Cardiac muscle cell (in vitro differentiated cells and primary cell): ENCODE data around the gene FAM107B. TPM values are rescaled to one million over a fixed set of nuclear protein-coding genes. Genes with fewer than 3 reads are reported as not detected.

Experiments used
- DNase-seq, 2 donors: peaks; one replicate each; pipeline versions ENCODE4 v3.0.0 to v3.0.0-alpha.2; 2010 to 2017; ENCODE audit warnings: low read depth in 1 of 2, low spot score in 1 of 2
- H3K27ac ChIP-seq: fragments of 200-600 bp; sonication (generic); 2 replicates; pipeline ENCODE4 v1.5.1; 2016
- H3K27me3 ChIP-seq: fragments of 200-600 bp; sonication (generic); 2 replicates; pipeline ENCODE4 v1.6.0; 2016; ENCODE audit warnings: control low read depth
- H3K36me3 ChIP-seq: fragments of 200-600 bp; sonication (generic); 2 replicates; pipeline ENCODE4 v1.5.1; 2016; ENCODE audit warnings: control low read depth
- H3K4me1 ChIP-seq: fragments of 200-600 bp; sonication (generic); 2 replicates; pipeline ENCODE4 v1.8.1; 2017; ENCODE audit warnings: low read depth, mild to moderate bottlenecking, mixed run types
- H3K4me3 ChIP-seq: fragments of 200-600 bp; sonication (generic); 2 replicates; pipeline ENCODE4 v1.5.1; 2016; ENCODE audit warnings: mild to moderate bottlenecking
- H3K9me3 ChIP-seq: fragments of 200-600 bp; sonication (generic); 2 replicates; pipeline ENCODE4 v1.5.1; 2017; ENCODE audit warnings: low read depth, mild to moderate bottlenecking, control low read depth
- CTCF ChIP-seq: IDR thresholded peaks from 2 replicates; pipeline ENCODE4 v1.5.1; 2012; ENCODE audit warnings: low read depth, mild to moderate bottlenecking, low read length
- polyA plus RNA-seq: library from polyadenylated mRNA; unstranded; fragments of >200 nt; fragmentation: Nextera tagmentation; extraction: Ambion mirVana; gene quantifications from 2 replicates; pipeline ENCODE4 v1.2.1, GENCODE V29; 2016
- total RNA-seq: library from RNA; depleted of rRNA; stranded (reverse); fragments of >200 nt; gene quantifications from 2 replicates; pipeline ENCODE4 v1.2.3, GENCODE V29; 2016

FAM107B gene
- total and polyA plus RNA-seq, 2 experiments from 2014 or later, result 6.0 to 9.6 TPM

- H3K4me3 ChIP-seq, result no peak overlapping the region
- H3K27ac ChIP-seq, result no peak overlapping the region
- no peak for TF ChIP-seq CTCF
- DNase-seq, result no peak
- H3K9me3 ChIP-seq, result no peaks in the 10 kb centered on the region
- H3K4me1 ChIP-seq, result peaks cover 9% of the 10 kb centered on the region
- no peaks in the 10 kb centered on the region for H3K27me3 ChIP-seq
- H3K36me3 ChIP-seq, result no peaks in the 10 kb centered on the region
Measured at GRCh38 chr10:14731875-14732512, 42.7 kb downstream of the FAM107B start.

- no peak for TF ChIP-seq CTCF
- H3K36me3 ChIP-seq, result no peaks in the 10 kb centered on the region
- no peak for DNase-seq
- H3K4me3 ChIP-seq, result no peak overlapping the region
- no peaks in the 10 kb centered on the region for H3K27me3 ChIP-seq
- H3K27ac ChIP-seq, result no peak overlapping the region
- no peaks in the 10 kb centered on the region for H3K9me3 ChIP-seq
- no peaks in the 10 kb centered on the region for H3K4me1 ChIP-seq
Measured at GRCh38 chr10:14728346-14728745, 46.4 kb downstream of the FAM107B start.

- Histone ChIP-seq H3K4me3 (no peak overlapping the region), H3K36me3 (no peaks in the 10 kb centered on the region), H3K4me1 (no peaks in the 10 kb centered on the region), H3K27me3 (no peaks in the 10 kb centered on the region), H3K27ac (no peak overlapping the region), H3K9me3 (no peaks in the 10 kb centered on the region)
- DNase-seq, result peak in 1 of 2 donors; percentile 16
- no peak for TF ChIP-seq CTCF
Measured at GRCh38 chr10:14727924-14728323, 46.8 kb downstream of the FAM107B start.

GRCh38 chr10:14727465-14727864 is 47.2 kb downstream of the FAM107B start:
- Histone ChIP-seq H3K36me3 (no peaks in the 10 kb centered on the region), H3K27me3 (no peaks in the 10 kb centered on the region), H3K9me3 (no peaks in the 10 kb centered on the region), H3K4me3 (no peak overlapping the region), H3K27ac (no peak overlapping the region), H3K4me1 (no peaks in the 10 kb centered on the region)
- TF ChIP-seq CTCF, result no peak
- DNase-seq, result no peak

- TF ChIP-seq CTCF, result no peak
- Histone ChIP-seq H3K4me3 (no peak overlapping the region), H3K9me3 (no peaks in the 10 kb centered on the region), H3K36me3 (no peaks in the 10 kb centered on the region), H3K27me3 (no peaks in the 10 kb centered on the region), H3K4me1 (no peaks in the 10 kb centered on the region), H3K27ac (no peak overlapping the region)
- DNase-seq, result no peak
Measured at GRCh38 chr10:14724931-14725330, 49.8 kb downstream of the FAM107B start.
